GM18909 (cell line): ENCODE data around the gene PPP1R9B.
A peak's percentile ranks its signal among the peaks of the same experiment; 100 is the strongest.

Source experiments
- ATAC-seq: cut with Tn5 transposase; IDR thresholded peaks from one replicate; pipeline ENCODE4 v1.9.1; 2021; ENCODE audit warnings: mild to moderate bottlenecking; ENCODE audit not compliant: unreplicated experiment, poor library complexity

The PPP1R9B gene

GRCh38 chr17:50162466-50163254 lies 12.2 kb upstream of the PPP1R9B start:
- no peak for ATAC-seq

DNA sequence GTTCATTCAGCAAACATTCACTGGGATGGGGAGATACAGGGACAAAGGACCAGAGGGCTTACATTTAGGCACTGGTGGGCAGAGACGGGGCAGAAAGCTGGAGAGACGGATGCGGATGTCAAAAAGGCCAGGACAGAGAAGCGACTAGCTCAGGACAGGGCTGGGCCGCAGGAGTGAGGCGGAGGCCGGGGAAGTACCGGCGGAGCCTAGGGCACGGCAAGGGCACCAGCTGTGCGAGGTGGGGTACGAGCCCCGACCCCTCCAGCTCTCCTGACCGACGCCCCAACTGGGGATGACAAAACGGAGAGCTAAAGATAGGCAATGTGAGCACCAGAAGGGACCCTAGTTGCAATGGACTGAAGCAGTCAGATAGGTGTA lies 11.4 kb upstream of the PPP1R9B start:
- no peak for ATAC-seq

DNA sequence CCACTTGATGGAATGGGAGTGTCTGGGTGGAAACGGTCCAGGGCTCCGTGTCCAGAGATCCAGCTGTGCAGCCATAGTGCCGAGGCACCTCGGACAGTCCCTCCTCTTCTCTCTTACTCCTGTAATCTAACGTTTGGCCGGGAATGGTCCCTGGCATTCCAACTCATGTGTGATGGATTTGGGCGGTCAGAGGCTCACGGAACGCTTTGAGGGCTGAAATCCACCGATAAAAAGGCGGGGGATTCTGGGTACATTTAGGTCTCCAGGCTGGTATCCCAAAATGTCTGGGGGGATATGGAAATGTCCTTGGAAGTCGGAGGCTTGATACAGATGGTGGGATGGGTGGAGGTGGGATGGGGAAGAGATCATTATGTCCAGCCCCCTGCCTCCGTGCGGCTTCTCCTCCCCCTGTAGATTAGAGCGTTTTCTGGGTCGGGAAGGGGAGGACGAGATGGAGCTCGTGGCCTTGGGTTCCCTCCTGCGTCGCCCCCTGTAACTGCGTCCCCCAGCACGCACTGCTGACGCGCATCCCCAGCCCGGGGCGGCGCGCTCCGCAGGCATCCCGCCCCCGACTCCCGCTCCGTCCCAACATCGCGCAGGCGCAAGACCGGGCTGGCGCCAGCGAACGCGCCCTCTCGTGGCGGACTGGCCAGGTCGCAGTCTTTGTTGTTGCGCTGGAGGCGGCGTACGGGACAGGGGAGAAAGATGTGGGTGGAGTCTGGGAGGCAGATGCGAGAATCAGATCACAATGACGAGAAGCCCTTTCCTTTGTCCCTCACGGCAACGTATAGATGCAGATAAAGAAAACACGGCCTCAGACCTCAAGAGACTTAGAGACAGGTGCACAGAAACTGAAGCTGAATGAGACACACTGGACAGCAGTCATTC lies 10.8 kb upstream of the PPP1R9B start:
- ATAC-seq, result peak; percentile 89

- no peak for ATAC-seq
These were observed 7.4 kb upstream of the PPP1R9B start for GRCh38 chr17:50157891-50158290.

- ATAC-seq, result no peak
These were observed 4.8 kb upstream of the PPP1R9B start for GRCh38 chr17:50155115-50155819.

DNA sequence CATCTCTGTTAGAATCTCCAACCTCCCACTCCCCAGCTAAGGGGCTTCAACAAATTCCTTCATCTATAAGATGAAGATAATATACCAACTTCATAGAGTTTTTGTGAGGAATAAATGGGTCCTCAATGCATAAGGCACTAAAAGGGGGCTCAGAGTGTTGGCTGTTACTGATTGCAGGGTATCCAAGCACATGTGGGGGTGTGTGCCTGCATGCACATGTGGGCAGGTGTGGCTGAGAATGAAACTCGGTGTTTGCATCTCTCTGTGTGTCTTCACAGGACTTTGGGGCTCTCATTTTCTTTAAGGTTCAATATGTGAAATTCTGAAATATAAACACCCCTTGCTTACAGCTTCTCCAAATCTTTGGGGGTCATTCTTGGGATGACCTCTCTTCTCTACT lies 4.1 kb upstream of the PPP1R9B start:
- ATAC-seq, result no peak

GRCh38 chr17:50153650-50154575 lies 3.4 kb upstream of the PPP1R9B start:
- ATAC-seq, result no peak

- no peak for ATAC-seq
These were observed 2.3 kb upstream of the PPP1R9B start for GRCh38 chr17:50152736-50153135.

DNA sequence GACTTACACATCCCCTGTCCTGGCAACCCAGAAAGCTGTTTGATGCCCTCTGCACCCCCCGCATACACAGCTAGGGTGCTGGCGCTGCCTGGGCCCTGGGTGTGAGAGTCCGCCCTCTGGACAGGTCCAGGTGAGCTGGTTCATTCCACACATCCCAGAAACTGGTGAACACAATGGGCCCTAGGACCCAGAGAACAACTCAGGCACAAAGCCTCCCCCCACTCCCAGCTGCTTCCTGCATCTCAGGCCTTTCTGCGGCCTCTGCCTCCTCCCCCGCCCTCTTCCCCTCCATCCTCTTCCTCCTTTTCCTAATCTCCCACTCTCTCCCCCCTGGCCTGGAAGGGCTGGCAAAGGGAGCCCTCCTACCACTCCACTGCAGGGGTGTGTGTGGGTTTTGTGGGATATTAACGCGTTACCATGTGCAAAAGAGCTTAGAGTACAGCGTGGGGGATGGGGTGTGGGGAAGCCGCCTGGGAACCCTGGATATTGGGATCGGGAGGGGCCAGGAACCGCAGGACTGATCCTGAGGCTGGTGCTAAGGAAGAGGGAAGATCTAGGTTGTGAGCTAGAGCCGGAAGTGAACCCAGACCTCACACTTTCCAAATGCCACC lies 1.6 kb upstream of the PPP1R9B start:
- ATAC-seq, result peak; percentile 27

DNA sequence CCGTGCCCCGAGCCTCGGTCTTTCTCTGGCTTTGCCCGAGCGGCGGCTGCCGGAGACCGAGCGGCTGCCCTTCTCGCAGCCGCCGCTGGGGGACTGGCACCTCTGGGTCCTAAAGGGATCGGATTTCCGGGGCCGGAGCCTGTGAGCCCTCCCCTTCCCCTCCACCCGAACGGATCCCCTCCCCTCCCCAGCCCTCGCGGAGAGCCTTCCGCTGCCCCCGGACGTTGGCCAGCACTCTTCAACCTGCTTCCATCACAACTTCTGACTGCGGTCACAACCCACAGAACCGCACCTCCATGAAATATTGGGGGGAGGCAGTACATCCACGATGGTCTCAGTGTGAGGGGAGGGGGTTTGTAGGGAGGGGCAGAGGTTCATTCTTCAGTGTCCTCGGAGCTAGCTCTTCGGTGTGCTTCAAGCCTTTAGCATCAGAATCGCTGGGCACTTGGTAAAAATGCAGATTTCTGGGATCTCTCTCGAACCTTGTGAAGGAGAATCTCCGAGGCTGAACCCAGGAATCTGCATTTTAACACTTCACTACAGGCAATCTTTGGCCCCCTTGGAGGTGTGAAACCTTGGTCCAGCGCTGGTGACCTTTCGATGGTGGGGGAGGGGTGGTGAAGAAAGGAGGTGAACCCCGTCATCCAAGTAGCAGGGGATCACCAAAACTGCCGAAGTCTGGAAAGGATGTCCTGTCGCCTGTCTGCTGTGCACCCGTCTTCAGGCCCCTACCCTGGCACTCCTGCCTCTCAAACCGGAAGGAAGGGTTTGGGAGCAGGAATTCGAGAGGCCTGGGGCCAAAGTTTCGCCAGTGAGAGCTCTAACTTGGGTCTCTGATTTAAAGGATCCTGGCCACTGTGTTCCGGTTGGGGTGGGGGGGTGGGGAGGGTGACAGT lies 812 bp upstream of the PPP1R9B start:
- peak; percentile 39 for ATAC-seq

DNA sequence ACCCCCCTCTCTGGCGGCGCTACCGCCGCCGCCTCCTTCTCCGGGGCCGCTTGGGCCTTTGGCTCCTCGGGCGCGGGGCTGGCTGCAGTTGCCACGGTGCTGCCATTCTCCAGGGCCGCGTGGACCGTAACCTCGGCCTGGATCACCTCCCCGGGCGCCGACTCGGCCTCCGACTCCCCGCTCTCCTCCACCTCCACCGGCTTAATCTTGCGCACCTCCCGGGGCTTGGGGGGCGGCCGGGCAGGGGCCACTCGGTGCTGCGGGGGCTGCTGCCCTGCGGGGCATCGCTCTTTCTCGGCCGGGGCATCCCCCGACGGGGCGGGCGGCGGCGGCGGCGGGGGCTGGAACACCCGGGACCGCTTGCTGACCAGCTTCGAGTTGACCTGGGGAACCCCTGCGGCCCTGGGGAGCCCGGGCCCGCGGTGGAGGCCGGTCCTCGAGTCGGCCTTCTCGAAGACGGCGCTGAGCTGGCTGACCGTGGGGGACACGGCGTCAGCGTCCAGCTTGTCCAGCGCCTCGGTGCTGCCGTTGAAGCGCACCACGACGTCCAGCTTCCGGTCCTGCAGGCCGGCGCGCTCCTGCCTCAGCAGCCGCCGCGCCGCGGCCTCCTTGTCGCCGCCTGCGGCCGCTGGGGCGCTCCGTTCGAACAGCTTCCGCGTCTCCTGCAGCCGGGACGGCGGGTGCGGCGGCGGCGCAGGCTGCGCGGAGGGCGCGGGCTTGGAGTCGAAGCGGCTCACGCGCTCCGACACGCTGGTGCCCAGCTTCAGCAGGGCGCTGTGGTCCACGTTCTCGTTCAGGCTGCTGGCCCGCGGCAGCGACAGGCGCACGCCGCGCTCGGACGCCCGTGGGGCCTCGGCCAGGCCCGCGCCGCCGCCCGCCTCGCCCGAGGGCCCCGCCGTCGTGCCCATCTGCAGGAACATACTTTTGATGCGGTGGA lies 792 bp downstream of the PPP1R9B start:
- ATAC-seq, result no peak

DNA sequence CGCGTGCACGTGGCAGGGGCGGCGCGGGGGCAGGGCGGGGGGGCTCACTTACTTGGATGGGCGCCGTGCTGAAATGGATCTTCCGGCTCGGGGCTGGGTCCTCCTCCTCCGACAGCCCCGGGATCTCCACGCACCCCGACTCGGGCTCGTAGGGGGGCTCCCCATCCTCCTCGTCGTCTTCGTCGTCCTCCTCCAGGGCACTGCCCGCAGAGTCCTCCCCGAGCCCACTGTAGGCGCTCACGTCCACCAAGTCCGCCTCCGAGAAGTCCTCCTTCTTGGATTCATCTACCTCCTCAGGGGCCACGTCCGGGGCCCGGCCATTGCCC lies 1.4 kb downstream of the PPP1R9B start:
- no peak for ATAC-seq

DNA sequence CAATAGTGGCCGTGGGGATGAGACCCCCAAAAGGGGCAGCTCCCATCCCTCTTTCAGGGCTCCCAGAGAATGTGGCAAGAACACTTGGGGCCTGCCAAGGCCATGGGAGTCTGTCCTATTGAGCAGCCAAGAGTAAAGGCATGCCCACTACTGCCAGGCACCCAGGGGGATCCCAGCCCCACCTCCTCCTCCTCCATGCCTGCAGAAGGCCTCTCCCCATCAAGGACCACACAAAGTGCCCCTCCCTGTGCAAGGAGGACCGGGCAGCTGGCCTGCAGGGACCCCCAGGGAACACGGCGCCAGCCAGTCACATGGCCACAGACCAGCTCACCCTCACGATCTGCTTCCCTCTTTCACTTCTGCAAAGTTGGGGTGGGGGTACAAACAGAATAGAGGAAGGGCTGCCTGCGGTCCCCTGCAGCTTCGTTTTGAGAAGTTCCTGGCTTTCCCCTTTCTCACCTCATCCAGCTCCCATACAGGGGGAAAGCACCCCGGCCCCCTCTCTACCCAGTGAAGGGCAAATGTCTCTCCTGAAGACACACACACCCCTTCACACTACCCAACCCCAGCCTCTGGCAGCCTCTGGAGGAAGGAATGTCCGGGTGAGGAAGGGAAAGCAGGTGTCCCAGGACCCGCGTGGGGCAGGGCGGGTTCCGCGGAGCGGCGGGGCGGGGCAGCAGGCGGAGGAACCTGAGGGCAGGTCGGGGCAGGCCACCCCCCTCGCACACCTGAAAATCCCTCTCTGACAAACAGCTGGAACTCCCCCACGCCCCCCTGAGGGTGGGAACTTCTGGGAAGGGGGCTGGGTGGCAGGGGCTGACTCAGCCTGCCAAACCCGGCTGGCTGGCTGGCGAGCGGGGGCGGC lies 2.0 kb downstream of the PPP1R9B start:
- ATAC-seq, result peak; percentile 36

- ATAC-seq, result no peak
These were observed 2.6 kb downstream of the PPP1R9B start for GRCh38 chr17:50147841-50148225.

- no peak for ATAC-seq
These were observed 3.4 kb downstream of the PPP1R9B start for GRCh38 chr17:50146927-50147665.
